HCT116 (cell line): ENCODE results near the gene MIEF1. TPM values are rescaled to one million over a fixed set of nuclear protein-coding genes. Genes with fewer than 3 reads are reported as not detected.

Experiments
- ATAC-seq: fragments of 200-7000 bp; cut with Tn5 transposase; 2 replicates; pipeline ENCODE4 v1.9.1; 2020; ENCODE audit warnings: mild to moderate bottlenecking, moderate library complexity
- Bru-seq: library from RNA; stranded (reverse); fragments of 400-500 nt; gene quantifications from one replicate; lab custom pipeline; 2021; lab: Mats Ljungman, UMichigan
- BruChase-seq, 2 experiments: library from RNA; stranded (reverse); fragments of 400-500 nt; gene quantifications; one replicate each; lab custom pipeline; 2021; lab: Mats Ljungman, UMichigan
- BruUV-seq: library from RNA; stranded (reverse); fragments of 400-500 nt; replicated peaks from 2 replicates; lab custom pipeline; 2021; lab: Mats Ljungman, UMichigan
- CTCF ChIA-PET: fragments of 300-600 bp; sonication (Branson Sonifier 250); formaldehyde crosslinking; loops from one replicate; lab custom pipeline; 2021; ENCODE audit warnings: antibody characterized with exemption; lab: Charles Lee
- POLR2A ChIA-PET: fragments of 300-600, 350-600 bp; sonication (Branson Sonifier 250); formaldehyde crosslinking; loops from one replicate; lab custom pipeline; 2021; ENCODE audit warnings: antibody characterized with exemption; lab: Charles Lee
- RAD21 ChIA-PET, 2 experiments: fragments of 300-600 bp; sonication (Branson Sonifier 250); formaldehyde crosslinking; loops; one replicate each; lab custom pipeline; 2023; ENCODE audit warnings: low total read pairs in 2 of 2; ENCODE audit not compliant: uncharacterized antibody in 2 of 2, unreplicated experiment in 2 of 2, low non-redundant PET in 1 of 2; lab: Charles Lee
- DNase-seq: peaks from one replicate; pipeline ENCODE4 v3.0.0-alpha.2; 2010; ENCODE audit warnings: low read depth, low spot score
- H2AFZ ChIP-seq: fragments of 200-600 bp; shearing (Covaris generic), sonication (generic); 2 replicates; pipeline ENCODE4 v1.6.1; 2017; ENCODE audit warnings: low read depth, mixed run types, mixed read lengths, antibody characterized with exemption, low read length; ENCODE audit not compliant: poor library complexity, severe bottlenecking
- H3K27ac ChIP-seq: 2 replicates; pipeline ENCODE4 v1.5.1; 2012; ENCODE audit warnings: low read depth, low read length
- H3K27me3 ChIP-seq: fragments of 200-600 bp; sonication (generic); 2 replicates; pipeline ENCODE4 v1.6.1; 2016; ENCODE audit warnings: mixed run types, low read length, mixed read lengths; ENCODE audit not compliant: insufficient read depth
- H3K36me3 ChIP-seq, 2 experiments: fragments of 200-500 bp in 1 of 2; fragments of 200-600 bp in 1 of 2; sonication (Bioruptor generic) in 1 of 2; sonication (generic) in 1 of 2; 2 replicates each; pipeline versions ENCODE4 v1.5.1 to v1.6.1; 2014 to 2016; ENCODE audit warnings: low read length in 2 of 2, inconsistent platforms in 1 of 2, mixed read lengths in 1 of 2, mixed run types in 1 of 2; ENCODE audit not compliant: insufficient read depth in 2 of 2, control insufficient read depth in 1 of 2
- H3K4me1 ChIP-seq, 2 experiments: fragments of 200-600 bp in 1 of 2; sonication (generic) in 1 of 2; 2 replicates each; pipeline versions ENCODE4 v1.5.1 to v1.6.1; 2012 to 2017; ENCODE audit warnings: low read length in 2 of 2, inconsistent platforms in 1 of 2, mild to moderate bottlenecking in 1 of 2, mixed read lengths in 1 of 2, mixed run types in 1 of 2, moderate library complexity in 1 of 2; ENCODE audit not compliant: insufficient read depth in 2 of 2, control insufficient read depth in 1 of 2
- H3K4me2 ChIP-seq: fragments of 200-600 bp; sonication (generic); 2 replicates; pipeline ENCODE4 v1.6.1; 2017; ENCODE audit warnings: mixed run types, low read length, mixed read lengths
- H3K4me3 ChIP-seq, 2 experiments: fragments of 200-600 bp in 1 of 2; sonication (generic) in 1 of 2; replicated peaks in 1 of 2; 2 replicates each; pipeline ENCODE4 v1.5.1; 2011 to 2016; ENCODE audit warnings: low read length in 2 of 2, control low read depth in 1 of 2, low read depth in 1 of 2, mild to moderate bottlenecking in 1 of 2, mixed read lengths in 1 of 2, mixed run types in 1 of 2
- H3K79me2 ChIP-seq: fragments of 200-600 bp; sonication (generic); 2 replicates; pipeline ENCODE4 v1.6.1; 2017; ENCODE audit warnings: mild to moderate bottlenecking, mixed run types, low read length, moderate library complexity, mixed read lengths; ENCODE audit not compliant: insufficient read depth
- H3K9ac ChIP-seq: fragments of 200-600 bp; sonication (generic); 2 replicates; pipeline ENCODE4 v1.6.1; 2016; ENCODE audit warnings: low read length, mixed read lengths
- H3K9me2 ChIP-seq: fragments of 200-600 bp; sonication (generic), shearing (Covaris generic); 2 replicates; pipeline ENCODE4 v1.6.1; 2017; ENCODE audit warnings: mixed run types, mild to moderate bottlenecking, moderate library complexity; ENCODE audit not compliant: insufficient read depth
- H3K9me3 ChIP-seq, 2 experiments: fragments of 200-500 bp in 1 of 2; fragments of 200-600 bp in 1 of 2; sonication (Bioruptor generic) in 1 of 2; sonication (generic) in 1 of 2; 2 replicates each; pipeline ENCODE4 v1.6.1; 2014 to 2017; ENCODE audit warnings: low read length in 2 of 2, mixed read lengths in 2 of 2, inconsistent platforms in 1 of 2, low read depth in 1 of 2, mild to moderate bottlenecking in 1 of 2, mixed run types in 1 of 2, moderate library complexity in 1 of 2; ENCODE audit not compliant: control insufficient read depth in 1 of 2, insufficient read depth in 1 of 2
- H4K20me1 ChIP-seq: fragments of 200-600 bp; sonication (generic), shearing (Covaris generic); 2 replicates; pipeline ENCODE4 v1.6.1; 2017; ENCODE audit warnings: mixed run types, mild to moderate bottlenecking, moderate library complexity; ENCODE audit not compliant: insufficient read depth
- ATF3 ChIP-seq: IDR thresholded peaks from 2 replicates; pipeline ENCODE4 v1.6.1; 2012
- CBX3 ChIP-seq: IDR thresholded peaks from 2 replicates; pipeline ENCODE4 v1.6.1; 2012; ENCODE audit warnings: low read depth
- CEBPB ChIP-seq: IDR thresholded peaks from 2 replicates; pipeline ENCODE4 v1.6.1; 2012; ENCODE audit warnings: low read depth
- CTCF ChIP-seq, 3 experiments: fragments of 200-600 bp in 1 of 3; sonication (generic) in 1 of 3; IDR thresholded peaks in 2 of 3; conservative IDR thresholded peaks in 1 of 3; 2 replicates each; pipeline ENCODE4 v1.5.1; 2012 to 2017; ENCODE audit warnings: low read depth in 2 of 3, low read length in 2 of 3, antibody characterized with exemption in 1 of 3, borderline replicate concordance in 1 of 3, control low read depth in 1 of 3, mild to moderate bottlenecking in 1 of 3, mixed read lengths in 1 of 3, mixed run types in 1 of 3, moderate library complexity in 1 of 3; ENCODE audit not compliant: insufficient read depth in 1 of 3
- EGR1 ChIP-seq: IDR thresholded peaks from 2 replicates; pipeline ENCODE4 v1.6.1; 2012; ENCODE audit warnings: low read depth
- ELF1 ChIP-seq: IDR thresholded peaks from 2 replicates; pipeline ENCODE4 v1.6.1; 2012; ENCODE audit warnings: low read depth, borderline replicate concordance
- EZH2 ChIP-seq: fragments of 200-600 bp; sonication (generic); IDR thresholded peaks from 2 replicates; pipeline ENCODE4 v1.6.1; 2017; ENCODE audit warnings: antibody characterized with exemption, mixed run types
- EZH2phosphoT487 ChIP-seq: fragments of 200-600 bp; IDR thresholded peaks from 2 replicates; pipeline ENCODE4 v1.6.1; 2018; ENCODE audit warnings: antibody characterized with exemption, borderline replicate concordance
- FOSL1 ChIP-seq: IDR thresholded peaks from 2 replicates; pipeline ENCODE4 v1.6.1; 2012; ENCODE audit warnings: low read depth
- JUND ChIP-seq: IDR thresholded peaks from 2 replicates; pipeline ENCODE4 v1.6.1; 2012
- MAX ChIP-seq: IDR thresholded peaks from 2 replicates; pipeline ENCODE4 v1.6.1; 2012
- POLR2A ChIP-seq: IDR thresholded peaks from 2 replicates; pipeline ENCODE4 v1.7.0; 2011; ENCODE audit warnings: borderline replicate concordance; ENCODE audit not compliant: insufficient read depth, insufficient read length; ENCODE audit errors: extremely low read depth
- POLR2AphosphoS5 ChIP-seq: IDR thresholded peaks from 2 replicates; pipeline ENCODE4 v1.6.1; 2011; ENCODE audit warnings: mild to moderate bottlenecking, low read depth, low read length, moderate library complexity
- RAD21 ChIP-seq: IDR thresholded peaks from 2 replicates; pipeline ENCODE4 v1.6.1; 2012; ENCODE audit warnings: low read depth, mild to moderate bottlenecking
- SIN3A ChIP-seq: IDR thresholded peaks from 2 replicates; pipeline ENCODE4 v1.6.1; 2012; ENCODE audit warnings: low read depth
- SP1 ChIP-seq: IDR thresholded peaks from 2 replicates; pipeline ENCODE4 v1.6.1; 2012; ENCODE audit warnings: low read depth
- SRF ChIP-seq: IDR thresholded peaks from 2 replicates; pipeline ENCODE4 v1.6.1; 2012; ENCODE audit warnings: low read depth
- TCF7L2 ChIP-seq: IDR thresholded peaks from 2 replicates; pipeline ENCODE4 v1.7.0; 2011; ENCODE audit warnings: borderline replicate concordance, inconsistent platforms; ENCODE audit not compliant: insufficient read depth, insufficient read length; ENCODE audit errors: extremely low read depth
- YY1 ChIP-seq: IDR thresholded peaks from 2 replicates; pipeline ENCODE4 v1.6.1; 2011; ENCODE audit warnings: low read length, low read depth, moderate library complexity, mild to moderate bottlenecking; ENCODE audit not compliant: insufficient replicate concordance; ENCODE audit errors: extremely low read depth
- ZBTB33 ChIP-seq: IDR thresholded peaks from 2 replicates; pipeline ENCODE4 v1.6.1; 2011; ENCODE audit warnings: mild to moderate bottlenecking, low read length, moderate library complexity; ENCODE audit not compliant: insufficient replicate concordance; ENCODE audit errors: extremely low read depth
- ZFX ChIP-seq: fragments of 450-650 bp; IDR thresholded peaks from 2 replicates; pipeline ENCODE4 v1.6.1; 2017
- ZNF274 ChIP-seq: fragments of 200-500 bp; sonication (Bioruptor generic); IDR thresholded peaks from 2 replicates; pipeline ENCODE4 v1.6.1; 2014; ENCODE audit warnings: mild to moderate bottlenecking, low read depth, low read length, inconsistent platforms
- intact Hi-C: fragments of 100-400 bp; cut with micrococcal nuclease; formaldehyde crosslinking; loops from 2 replicates; pipeline ENCODE4 v1.10.0; 2022
- long read RNA-seq: library from polyadenylated mRNA; unstranded; transcript quantifications from one replicate; pipeline ENCODE4 v2.0.0, GENCODE V29; 2021; ENCODE audit not compliant: unreplicated experiment
- polyA plus RNA-seq: library from polyadenylated mRNA; unstranded; fragments of >200 nt; gene quantifications from 2 replicates; pipeline ENCODE4 v1.2.1, GENCODE V29; 2012; ENCODE audit warnings: missing spikeins
- total RNA-seq: library from RNA; stranded (reverse); gene quantifications from one replicate; pipeline ENCODE4 v1.2.1, GENCODE V29; 2021; ENCODE audit not compliant: unreplicated experiment

The MIEF1 gene
- total RNA-seq (42.8 TPM), Bru-seq, nascent RNA (percentile 83 among the genes with signal in this experiment), BruChase-seq, experiment 1, labeled RNA remaining after a 6-hour chase (percentile 90 among the genes with signal in this experiment), BruChase-seq, experiment 2, labeled RNA remaining after a 2-hour chase (percentile 96 among the genes with signal in this experiment)
- 23.4 and 23.7 TPM in 2 replicates for polyA plus RNA-seq
- long read RNA-seq, full-length matches to known transcripts: 9 of 60 reads
- long read RNA-seq, partial matches to known transcripts: 1 of 60 reads
- long read RNA-seq, other reads (novel, unspliced or antisense): 50 of 60 reads

GRCh38 chr22:39502109-39502788, at the start of gene MIEF1:
Gene MIEF1, plus strand, starts transcription at chr22:39502290. Its CDS starts 9,005 bp downstream, at chr22:39511295.
- H3K4me1 ChIP-seq: peaks cover 16 to 29% of the 10 kb centered on the region in 2 experiments
- no peaks in the 10 kb centered on the region for H3K9me3 ChIP-seq
- H3K36me3 ChIP-seq: peaks cover 23 to 35% of the 10 kb centered on the region in 2 experiments
- no peaks in the 10 kb centered on the region for H3K9me2 ChIP-seq
- peak within 1 kb of the TSS; percentile 96 for H3K9ac ChIP-seq
- peak within 1 kb of the TSS; percentile 92 to 97 for H3K4me3 ChIP-seq
- intact Hi-C loops: loop anchor here (2.0 kb wide), 1 partner anchor 19 kb away; the partner anchor contains the start of gene ATF4
- peak; percentile 93 for ATAC-seq
- H2AFZ ChIP-seq: no peak within 1 kb of the TSS
- H3K27ac ChIP-seq: peak within 1 kb of the TSS; percentile 70
- H3K79me2 ChIP-seq: peaks cover 52% of the 10 kb centered on the region
- peak; percentile 94 for DNase-seq
- ChIA-PET CTCF (interaction anchor here (0.6 to 2.7 kb wide), 9 partner anchors 8 to 191 kb away, joined by 3 to 19 read pairs (median 4); partner anchors contain the start of gene RPL3), POLR2A (interaction anchor here (0.8 to 4.2 kb wide), 8 partner anchors 12 to 182 kb away, joined by 3 to 37 read pairs (median 5); partner anchors contain the start of genes ATF4 and RPL3), RAD21 (interaction anchor here (0.8 to 0.9 kb wide), 2 partner anchors 18 kb away, joined by 3 read pairs; partner anchors contain the start of gene ATF4 (in 1 of the 2))
- no peaks in the 10 kb centered on the region for H3K27me3 ChIP-seq
- peak within 1 kb of the TSS; percentile 80 for H3K4me2 ChIP-seq
- BruUV-seq: no TSS peak
- H4K20me1 ChIP-seq: no peaks in the 10 kb centered on the region
- TF ChIP-seq CEBPB (no peak), POLR2A (peak; percentile 65), ATF3 (no peak), POLR2AphosphoS5 (peak; percentile 64), JUND (no peak), EZH2phosphoT487 (no peak), FOSL1 (no peak), SIN3A (peak; percentile 67; the same call in 1 of the 2 replicates), EGR1 (peak; percentile 83), YY1 (peak; percentile 94), MAX (peak; percentile 98), CBX3 (no peak), RAD21 (no peak), TCF7L2 (no peak), ELF1 (no peak; the same call in 1 of the 2 replicates), SRF (no peak), ZBTB33 (no peak), SP1 (peak; percentile 65), ZNF274 (no peak), EZH2 (no peak), CTCF (IDR thresholded peaks at IDR 0.05 in 2 of 3, conservative IDR thresholded peaks at IDR 0.05 in 1 of 3; ENCODE audit: borderline replicate concordance in 1 of 3, insufficient read depth in 1 of 3, low read depth in 2 of 3, low read length in 2 of 3) (no peak), ZFX (peak; percentile 74; the same call in 1 of the 2 replicates)
